GM12872 (cell line): ENCODE results near the gene FTCD.

ENCODE experiments used
- TF ChIP-seq, protein P1 (sequence below): IDR thresholded peaks from 3 replicates; pipeline ENCODE4 v1.5.1; 2011; ENCODE audit warnings: low read depth, mild to moderate bottlenecking, low read length, moderate library complexity; ENCODE audit not compliant: insufficient read depth

Gene FTCD

DNA sequence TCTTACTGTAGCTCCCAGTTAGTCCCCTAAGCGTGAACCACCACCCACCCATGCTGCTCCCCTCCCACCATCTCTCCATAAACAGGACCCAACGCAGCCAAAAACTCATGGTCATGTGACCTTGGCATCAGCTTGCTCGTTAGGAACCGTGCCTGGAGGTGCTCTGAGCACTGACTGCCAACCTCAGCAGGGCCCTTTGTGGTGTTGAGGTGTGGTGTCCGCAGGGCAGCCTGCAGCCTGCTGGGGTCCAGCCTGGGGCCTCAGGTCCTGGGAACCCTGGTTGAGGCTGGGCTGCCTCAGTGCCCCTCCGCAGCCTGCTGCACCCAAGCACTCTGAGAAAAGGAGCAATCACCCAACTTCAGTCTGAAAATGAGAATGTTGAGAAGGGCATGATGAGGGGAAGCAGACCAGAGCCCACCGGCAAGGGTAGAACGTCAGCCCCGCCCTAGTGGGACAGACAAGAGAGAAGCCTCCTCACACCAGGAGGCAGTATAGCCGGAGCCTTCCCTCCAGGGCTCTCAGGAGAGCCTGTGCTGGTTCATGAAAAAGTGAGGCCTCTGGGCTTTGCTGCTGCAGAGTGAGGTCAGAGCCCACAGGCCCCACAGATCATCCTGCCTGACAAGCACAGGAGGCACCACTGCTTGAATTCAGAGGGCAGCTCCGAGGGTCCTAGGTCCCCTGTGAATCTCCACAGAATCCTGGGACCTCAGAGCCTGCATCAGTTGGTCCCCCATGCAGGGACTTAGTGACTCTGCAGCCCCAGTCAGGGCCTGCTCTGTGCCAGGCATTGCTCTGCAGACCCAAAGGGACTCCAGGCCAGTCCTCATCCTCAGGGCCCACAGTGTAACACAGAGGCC, 62.3 kb downstream of the FTCD start:
- TF ChIP-seq, protein P1, sequence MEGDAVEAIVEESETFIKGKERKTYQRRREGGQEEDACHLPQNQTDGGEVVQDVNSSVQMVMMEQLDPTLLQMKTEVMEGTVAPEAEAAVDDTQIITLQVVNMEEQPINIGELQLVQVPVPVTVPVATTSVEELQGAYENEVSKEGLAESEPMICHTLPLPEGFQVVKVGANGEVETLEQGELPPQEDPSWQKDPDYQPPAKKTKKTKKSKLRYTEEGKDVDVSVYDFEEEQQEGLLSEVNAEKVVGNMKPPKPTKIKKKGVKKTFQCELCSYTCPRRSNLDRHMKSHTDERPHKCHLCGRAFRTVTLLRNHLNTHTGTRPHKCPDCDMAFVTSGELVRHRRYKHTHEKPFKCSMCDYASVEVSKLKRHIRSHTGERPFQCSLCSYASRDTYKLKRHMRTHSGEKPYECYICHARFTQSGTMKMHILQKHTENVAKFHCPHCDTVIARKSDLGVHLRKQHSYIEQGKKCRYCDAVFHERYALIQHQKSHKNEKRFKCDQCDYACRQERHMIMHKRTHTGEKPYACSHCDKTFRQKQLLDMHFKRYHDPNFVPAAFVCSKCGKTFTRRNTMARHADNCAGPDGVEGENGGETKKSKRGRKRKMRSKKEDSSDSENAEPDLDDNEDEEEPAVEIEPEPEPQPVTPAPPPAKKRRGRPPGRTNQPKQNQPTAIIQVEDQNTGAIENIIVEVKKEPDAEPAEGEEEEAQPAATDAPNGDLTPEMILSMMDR = no peak

GRCh38 chr21:46092026-46092764, 63.2 kb downstream of the FTCD start:
- TF ChIP-seq, protein P1 = no peak

GRCh38 chr21:46091631-46092025, 63.8 kb downstream of the FTCD start:
- TF ChIP-seq, protein P1 = no peak

GRCh38 chr21:46091118-46091517, 64.3 kb downstream of the FTCD start:
- TF ChIP-seq, protein P1 = no peak

GRCh38 chr21:46089285-46089684, 66.1 kb downstream of the FTCD start:
- TF ChIP-seq, protein P1 = no peak

DNA sequence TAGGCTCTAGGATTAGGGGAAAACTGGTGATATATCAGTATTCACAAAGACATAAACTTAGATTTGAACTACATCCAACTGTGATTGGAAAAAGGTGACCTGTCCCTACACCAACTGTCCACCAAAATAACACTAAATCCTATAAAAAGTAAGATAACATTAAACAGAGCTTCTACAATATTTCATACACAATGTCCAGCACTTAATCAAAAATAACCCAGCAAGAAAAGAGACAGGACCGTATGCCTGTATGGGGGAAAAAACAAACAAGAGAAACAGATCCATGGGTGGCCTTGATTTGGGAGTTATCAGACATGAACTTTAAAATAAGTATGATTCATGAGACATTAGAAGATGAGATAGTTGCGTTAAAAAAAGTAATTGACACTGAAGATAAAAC, 67.2 kb downstream of the FTCD start:
- TF ChIP-seq, protein P1 = no peak

DNA sequence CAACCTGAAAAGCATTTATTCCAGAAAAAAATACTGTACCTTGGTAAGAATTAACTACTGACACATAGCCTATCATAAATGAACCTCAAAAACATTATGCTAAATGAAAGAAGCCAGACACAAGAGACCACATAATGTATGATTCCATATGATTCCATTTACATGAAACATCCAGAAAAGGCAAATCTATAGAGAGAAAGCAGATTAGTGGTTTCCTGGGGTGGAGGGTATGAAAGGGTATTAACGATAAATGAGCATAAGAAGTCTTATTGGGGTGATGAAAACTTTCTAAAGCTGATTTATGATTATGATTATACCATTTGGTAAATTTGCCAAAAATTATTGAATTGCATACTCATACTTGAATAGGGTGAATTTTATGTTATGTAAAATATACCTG, 67.7 kb downstream of the FTCD start:
- TF ChIP-seq, protein P1 = no peak
